ENCODE results near the gene ACOT4.

Gene ACOT4

GRCh38 chr14:73644531-73645247 lies 53.0 kb downstream of the ACOT4 start, which contains the start of gene DNAL1:
TSS of gene DNAL1 (plus strand) at chr14:73644986. CDS start at chr14:73645040, 54 bp downstream.
- WGBS (ENCODE audit: insufficient coverage): 0% methylated on average over 41 of the region's 43 CpGs
- Histone ChIP-seq H3K4me3 (ENCODE audit: control insufficient read depth in 1 of 7, extremely low read depth in 1 of 7, insufficient read depth in 4 of 7, low read depth in 2 of 7, low read length in 6 of 7) (peak within 1 kb of the TSS; percentile 86 to 97 (median 88)), H3K27ac (ENCODE audit: insufficient read depth in 1 of 2, low read depth in 1 of 2, low read length in 2 of 2, poor library complexity in 1 of 2, severe bottlenecking in 2 of 2) (peak within 1 kb of the TSS; percentile 70 to 92), H3K27me3 (replicated peaks in 2 of 5; ENCODE audit: control insufficient read depth in 4 of 5, insufficient read depth in 5 of 5, low read length in 4 of 5) (no peaks in the 10 kb centered on the region), H3K36me3 (ENCODE audit: control insufficient read depth in 4 of 4, insufficient read depth in 4 of 4, low read length in 3 of 4) (no peaks in the 10 kb centered on the region), H3K4me1 (ENCODE audit: control extremely low read depth in 1 of 4, control insufficient read depth in 4 of 4, insufficient read depth in 4 of 4, low read length in 3 of 4) (peaks cover 7 to 16% (median 9%) of the 10 kb centered on the region in 4 experiments), H3K9me3 (ENCODE audit: control extremely low read depth in 1 of 5, control insufficient read depth in 4 of 5, insufficient read depth in 2 of 5, low read depth in 1 of 5, low read length in 4 of 5) (no peaks in the 10 kb centered on the region)
- DNase-seq: peak; percentile 84 to 89 (median 86)
- POLR2A ChIA-PET: no interaction called here
- CTCF ChIA-PET: interaction anchor here (0.6 to 4.7 kb wide), 2 partner anchors 11 to 67 kb away, joined by 3 to 20 read pairs; no protein-coding TSS in a partner anchor

GRCh38 chr14:73645248-73645610 lies 53.6 kb downstream of the ACOT4 start:
- DNase-seq: no peak
- H3K4me1 ChIP-seq (ENCODE audit: control extremely low read depth in 1 of 4, control insufficient read depth in 4 of 4, insufficient read depth in 4 of 4, low read length in 3 of 4): peaks cover 7 to 16% (median 9%) of the 10 kb centered on the region in 4 experiments
- H3K27me3 ChIP-seq (replicated peaks in 2 of 5; ENCODE audit: control insufficient read depth in 4 of 5, insufficient read depth in 5 of 5, low read length in 4 of 5): no peaks in the 10 kb centered on the region
- POLR2A ChIA-PET: no interaction called here
- peak overlapping the region; percentile 70 to 92 for H3K27ac ChIP-seq (ENCODE audit: insufficient read depth in 1 of 2, low read depth in 1 of 2, low read length in 2 of 2, poor library complexity in 1 of 2, severe bottlenecking in 2 of 2)
- H3K4me3 ChIP-seq (ENCODE audit: control insufficient read depth in 1 of 7, extremely low read depth in 1 of 7, insufficient read depth in 4 of 7, low read depth in 2 of 7, low read length in 6 of 7): peak overlapping the region; percentile 86 to 97 (median 88)
- 0% methylated on average over 4 of the region's 7 CpGs for WGBS (ENCODE audit: insufficient coverage)
- H3K36me3 ChIP-seq (ENCODE audit: control insufficient read depth in 4 of 4, insufficient read depth in 4 of 4, low read length in 3 of 4): no peaks in the 10 kb centered on the region
- CTCF ChIA-PET: interaction anchor here (0.6 to 4.7 kb wide), 3 partner anchors 11 to 142 kb away, joined by 3 to 20 read pairs (median 4); no protein-coding TSS in a partner anchor
- no peaks in the 10 kb centered on the region for H3K9me3 ChIP-seq (ENCODE audit: control extremely low read depth in 1 of 5, control insufficient read depth in 4 of 5, insufficient read depth in 2 of 5, low read depth in 1 of 5, low read length in 4 of 5)
